Measurements from ENCODE around the gene ATG4B.

- TF ChIP-seq CTCF (IDR thresholded peaks at IDR 0.05; ENCODE audit: insufficient read depth, low read length, poor library complexity, severe bottlenecking) = no peak
- TF ChIP-seq EZH2phosphoT487 (conservative IDR thresholded peaks at IDR 0.05; ENCODE audit: low read length) = no peak
Observed at GRCh38 chr2:241672243-241673188, 35.0 kb downstream of the ATG4B start.
